Glomerular endothelial cell (primary cell): ENCODE data around the gene TMEM209. TPM values are rescaled to one million over a fixed set of nuclear protein-coding genes. Genes with fewer than 3 reads are reported as not detected.
"Not testable (repeated sequence)": the region's sequence is repeated elsewhere in the genome, so short reads cannot be mapped to it uniquely, and the experiment has no call there.

ENCODE experiments used
- DNase-seq: peaks from one replicate; pipeline ENCODE4 v3.0.0-alpha.2; 2011; ENCODE audit warnings: low read depth, low spot score; ENCODE audit errors: extremely low read depth
- total RNA-seq: library from RNA; depleted of rRNA; stranded (reverse); fragments of >200 nt; gene quantifications from 2 replicates; pipeline ENCODE4 v1.2.3, GENCODE V29; 2015

TMEM209 gene
- total RNA-seq, 1 donor from 2014 or later: 9.2 TPM

DNA sequence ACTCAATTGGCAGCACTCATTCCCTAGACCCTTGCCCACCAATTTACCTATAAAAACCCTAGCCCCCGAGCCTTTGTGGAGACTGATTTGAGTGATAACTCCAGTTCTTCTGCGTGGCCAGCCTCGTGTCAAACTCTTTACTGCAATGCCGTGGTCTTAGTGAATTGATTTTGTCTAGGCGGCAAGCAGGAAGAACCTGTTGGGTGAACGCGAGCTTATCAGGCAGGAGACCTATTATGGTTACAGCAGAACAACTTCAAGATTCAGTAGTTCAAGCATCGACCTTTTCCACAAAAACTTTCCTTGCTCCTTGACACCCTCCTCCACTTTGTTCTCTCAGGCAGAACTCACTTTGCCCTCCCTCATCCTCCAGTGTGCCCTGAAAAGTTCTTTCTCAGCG lies 14.7 kb upstream of the TMEM209 start:
- no peak for DNase-seq

DNA sequence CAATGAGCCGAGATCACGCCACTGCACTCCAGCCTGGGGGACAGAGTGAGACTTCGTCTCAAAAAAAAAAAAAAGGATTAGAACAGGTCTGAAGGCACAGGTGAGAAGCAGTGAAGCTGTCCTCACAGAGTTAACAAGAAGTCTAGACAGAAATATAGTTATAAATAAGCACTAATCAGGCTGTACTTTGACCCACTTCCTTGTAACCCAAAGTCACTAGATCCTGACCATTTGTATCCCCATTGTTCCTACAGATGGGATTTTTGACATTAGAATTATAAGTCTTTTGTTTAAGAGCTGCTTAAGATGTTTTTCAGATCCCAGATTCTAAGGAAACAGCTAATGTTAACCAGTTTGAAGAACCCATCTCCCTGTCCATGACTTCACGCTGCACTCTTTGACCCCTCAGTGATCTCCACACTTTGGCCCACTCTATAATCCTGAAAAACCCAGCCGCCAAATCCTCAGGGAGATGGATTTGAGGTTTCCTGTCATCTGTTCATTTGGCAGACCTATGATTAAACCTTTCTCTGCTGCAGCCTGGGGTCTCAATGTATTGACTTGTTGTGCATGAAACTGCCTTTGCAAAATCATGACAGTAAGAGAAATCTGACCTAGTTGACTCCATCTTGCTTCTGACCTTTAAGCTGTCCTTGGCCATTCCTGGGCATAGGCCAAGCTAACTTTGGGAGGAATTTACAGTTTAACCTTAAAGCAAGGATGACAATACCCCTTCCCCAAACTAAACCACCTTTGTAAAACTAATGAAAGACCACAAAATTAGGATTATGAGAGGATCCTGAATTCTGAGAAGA lies 13.8 kb upstream of the TMEM209 start:
- DNase-seq: no peak

DNA sequence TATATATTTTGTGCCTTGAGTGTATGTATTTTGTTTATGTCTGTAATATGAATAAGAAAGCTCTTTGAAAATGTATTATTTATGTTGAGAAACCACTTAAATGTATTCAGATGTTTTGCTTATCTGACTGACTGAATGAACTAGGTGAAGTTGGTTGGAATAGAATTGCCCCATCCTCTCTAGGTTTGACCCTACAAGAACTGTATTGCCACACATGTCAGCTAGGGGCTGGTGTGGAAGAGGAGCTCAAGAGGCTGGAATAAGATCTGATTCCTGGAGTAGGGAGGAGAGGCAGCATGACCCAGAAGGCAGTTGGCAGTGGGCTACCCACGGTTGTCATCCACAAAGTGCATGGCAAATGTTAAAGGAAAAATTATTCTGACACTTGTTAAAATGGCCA lies 11.5 kb upstream of the TMEM209 start:
- DNase-seq: no peak

DNA sequence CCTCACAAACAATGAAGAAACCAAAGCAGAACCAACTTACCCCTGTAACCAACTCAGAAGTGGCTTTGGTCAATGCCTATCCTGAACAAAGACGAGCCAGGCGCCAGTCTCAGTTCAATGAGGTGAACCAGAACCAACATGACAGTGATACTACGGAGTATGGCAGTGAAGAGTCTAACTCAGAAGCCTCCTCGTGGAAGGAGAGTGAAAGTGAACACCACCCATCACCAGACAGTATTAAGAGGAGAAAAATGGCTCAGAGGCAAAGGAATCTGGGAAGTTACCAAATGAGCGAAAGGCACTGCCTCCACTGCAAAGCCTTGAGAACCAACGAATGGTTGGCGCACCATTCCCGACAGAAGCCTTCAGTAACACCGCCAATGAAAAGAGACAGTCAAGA lies 10.8 kb upstream of the TMEM209 start:
- no peak for DNase-seq

DNA sequence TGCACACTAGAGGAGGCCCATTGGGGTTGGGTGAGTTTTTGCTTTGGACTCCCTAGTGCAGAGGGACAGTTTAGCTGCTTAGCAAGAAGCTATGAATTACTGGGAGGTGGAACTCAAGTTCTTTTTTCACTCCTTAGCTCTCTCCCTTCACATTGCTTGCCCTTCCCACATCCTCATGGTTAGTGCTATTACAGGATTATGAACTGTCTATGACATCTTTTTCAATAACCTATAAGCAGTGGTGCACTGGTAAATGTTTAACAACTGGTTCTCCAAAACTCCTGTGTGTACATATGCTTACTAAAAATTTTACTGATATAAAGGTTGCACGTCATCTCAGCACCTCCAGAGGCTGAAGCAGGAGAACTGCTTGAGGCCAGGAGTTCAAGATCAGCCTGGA lies 8.6 kb upstream of the TMEM209 start:
- no peak for DNase-seq

DNA sequence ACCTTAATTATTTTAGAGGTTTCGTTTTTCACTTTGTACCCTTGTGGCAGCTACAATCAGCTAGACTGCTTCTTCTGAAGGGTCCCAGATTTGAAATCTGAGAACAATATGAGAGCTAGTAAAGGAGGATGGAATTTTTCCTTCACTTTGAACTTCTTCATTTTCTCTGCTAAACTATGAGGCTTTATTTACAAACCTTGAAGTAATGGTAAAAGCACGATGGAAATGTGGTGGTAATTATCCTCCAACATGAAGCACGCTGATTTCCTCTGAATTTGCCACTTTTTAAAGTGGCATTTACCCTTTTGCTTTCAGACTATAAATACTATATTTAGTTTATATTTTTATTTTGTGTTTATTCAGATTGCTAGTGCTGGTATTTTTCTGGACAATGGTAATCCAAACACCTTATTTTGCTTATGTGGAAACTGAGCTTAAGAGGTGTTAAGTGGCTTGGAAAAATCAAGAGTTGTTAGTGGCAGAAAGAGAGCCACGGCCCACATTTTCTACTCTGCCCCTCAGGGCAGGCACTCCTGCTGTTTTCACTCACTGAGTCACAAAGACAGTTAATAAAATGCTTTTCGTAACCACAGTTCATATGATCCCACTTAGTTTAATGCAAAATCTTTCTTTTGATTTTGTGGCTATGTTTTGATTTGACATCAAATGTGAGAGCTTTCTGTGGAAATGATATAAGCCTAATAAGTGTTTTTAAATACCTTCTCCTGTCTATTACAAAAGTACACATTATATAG lies 5.2 kb upstream of the TMEM209 start:
- DNase-seq: no peak

DNA sequence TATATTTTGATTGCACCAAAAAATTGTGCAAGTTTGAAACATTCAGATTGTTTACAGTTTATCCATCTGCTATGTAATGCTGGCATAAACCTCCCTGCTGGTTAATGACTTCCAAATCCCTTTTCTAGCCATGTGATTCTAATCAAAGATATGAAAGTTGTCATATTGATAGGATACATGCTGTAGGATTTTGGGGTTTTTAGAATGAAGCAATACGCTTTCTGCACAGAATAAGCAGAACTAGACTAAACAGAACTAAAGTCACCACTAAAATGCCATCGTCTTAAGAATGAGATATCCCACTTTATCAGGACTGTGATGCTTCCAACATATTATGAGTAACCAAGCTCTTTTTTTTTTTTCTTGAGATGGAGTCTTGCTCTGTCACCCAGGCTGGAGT lies 3.3 kb upstream of the TMEM209 start:
- no peak for DNase-seq

DNA sequence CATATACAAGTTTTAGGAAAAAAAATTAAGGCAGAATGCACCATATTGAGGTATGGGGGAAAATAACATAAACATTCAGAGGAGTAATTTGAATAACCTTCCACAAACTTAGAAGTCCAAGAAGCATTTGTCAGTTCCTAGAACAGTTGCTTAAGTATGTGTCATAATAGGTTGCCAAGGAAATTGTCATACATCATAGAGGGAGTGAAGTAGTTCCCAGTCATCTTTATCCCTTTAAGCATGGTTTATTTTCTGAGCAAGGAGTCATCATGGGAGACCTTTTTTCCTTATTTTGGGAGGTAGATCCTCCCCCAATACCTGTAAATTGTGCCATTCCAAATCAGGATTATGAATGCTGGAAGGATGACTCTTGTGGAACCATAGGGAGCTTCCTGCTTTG lies 2.4 kb upstream of the TMEM209 start, which contains the start of gene SSMEM1:
TSS of gene SSMEM1 (plus strand) at position 219 of the 400 bp plus-strand sequence. CDS start at position 270, 51 bp downstream.
- no peak for DNase-seq

DNA sequence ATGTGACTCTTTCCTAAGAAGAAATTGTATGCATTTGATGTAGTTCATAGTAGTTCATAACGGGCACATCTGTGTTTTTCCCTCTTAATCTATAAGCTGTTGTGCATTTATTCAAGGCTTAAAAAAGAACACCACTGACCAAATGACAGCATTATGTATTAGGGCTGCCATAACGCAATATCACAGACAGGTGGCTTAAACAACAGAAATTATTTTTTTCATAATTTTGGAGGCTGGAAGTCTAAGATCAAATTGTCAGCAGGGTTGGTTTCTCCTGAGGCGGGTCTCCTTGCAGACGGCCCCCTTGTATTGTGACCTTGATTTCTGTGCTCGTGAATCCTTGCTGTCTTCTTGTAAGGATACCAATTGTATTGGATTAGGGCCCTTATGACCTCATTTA lies 1.8 kb upstream of the TMEM209 start:
- no peak for DNase-seq

DNA sequence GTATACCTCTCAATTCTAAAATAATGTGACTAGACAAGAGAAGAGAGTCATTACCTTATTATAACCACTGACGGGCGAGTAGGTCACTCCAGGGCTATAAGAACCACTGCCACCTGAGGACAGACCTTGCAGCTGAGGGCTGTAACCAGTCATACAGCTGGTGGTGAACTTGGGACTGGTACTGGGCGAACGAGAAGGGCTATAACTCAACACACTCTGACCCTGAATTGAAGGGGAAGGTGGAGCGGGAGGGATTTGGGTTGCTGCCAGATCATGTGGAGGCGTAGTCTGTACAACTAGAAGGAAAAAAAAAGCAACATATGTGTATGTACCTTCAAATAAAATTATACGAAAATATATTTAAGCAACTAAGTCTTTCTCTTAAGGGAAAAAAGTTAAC lies 3.4 kb downstream of the TMEM209 start:
- no peak for DNase-seq

DNA sequence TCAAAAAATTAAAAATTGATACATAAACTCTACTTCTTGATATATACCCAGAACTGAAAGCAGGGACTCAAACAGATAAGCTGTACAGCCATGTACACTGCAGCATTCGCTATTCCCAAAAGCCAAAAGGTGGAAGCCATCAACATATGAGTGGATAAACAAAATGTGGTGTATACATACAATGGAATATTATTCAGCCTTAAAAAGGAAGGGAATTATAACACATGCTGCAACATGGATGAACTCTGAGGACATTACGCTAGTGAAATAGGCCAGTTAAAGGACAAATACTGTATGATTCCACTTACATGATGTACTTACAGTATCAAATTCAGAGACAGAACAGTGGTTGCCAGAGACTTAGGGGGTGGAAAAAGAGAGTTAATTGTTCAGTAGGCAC lies 8.1 kb downstream of the TMEM209 start:
- DNase-seq: no peak

DNA sequence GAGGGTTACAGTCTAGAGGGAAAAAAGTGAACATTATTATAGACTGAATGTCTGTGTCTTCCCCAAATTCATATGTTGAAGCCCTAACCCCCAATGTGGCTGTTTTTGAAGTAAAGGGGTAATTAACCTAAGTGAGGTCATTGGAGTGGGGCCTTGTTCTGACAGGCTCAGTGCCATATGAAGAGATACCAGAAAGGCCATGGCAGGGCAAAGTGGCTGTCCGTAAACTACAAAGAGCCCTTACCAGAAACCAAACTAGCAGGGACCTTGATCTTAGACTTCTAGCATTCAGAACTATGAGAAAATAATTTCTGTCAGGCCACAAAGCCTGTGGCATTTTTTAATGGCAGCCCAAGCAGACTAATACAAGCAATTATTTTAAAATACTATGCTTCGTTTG lies 8.7 kb downstream of the TMEM209 start:
- DNase-seq: no peak

DNA sequence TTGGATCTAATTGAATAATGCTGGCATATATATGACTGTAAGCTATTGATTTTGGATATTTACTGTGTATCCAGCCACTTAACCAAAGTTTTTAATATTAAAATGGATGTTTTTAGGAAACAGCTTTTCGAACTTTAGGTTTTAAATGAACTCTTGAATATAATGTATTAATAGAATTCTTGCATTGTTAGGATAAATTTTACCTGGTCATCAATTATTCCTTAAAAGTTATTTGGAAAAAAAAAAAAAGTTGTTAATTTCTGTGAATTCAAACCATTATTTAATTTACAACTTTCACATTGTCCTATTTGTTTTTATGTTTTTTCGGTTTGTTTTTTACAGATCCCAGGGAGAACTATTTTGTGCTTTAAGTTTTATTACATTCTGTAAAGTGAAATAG lies 9.8 kb downstream of the TMEM209 start:
- DNase-seq: no peak

DNA sequence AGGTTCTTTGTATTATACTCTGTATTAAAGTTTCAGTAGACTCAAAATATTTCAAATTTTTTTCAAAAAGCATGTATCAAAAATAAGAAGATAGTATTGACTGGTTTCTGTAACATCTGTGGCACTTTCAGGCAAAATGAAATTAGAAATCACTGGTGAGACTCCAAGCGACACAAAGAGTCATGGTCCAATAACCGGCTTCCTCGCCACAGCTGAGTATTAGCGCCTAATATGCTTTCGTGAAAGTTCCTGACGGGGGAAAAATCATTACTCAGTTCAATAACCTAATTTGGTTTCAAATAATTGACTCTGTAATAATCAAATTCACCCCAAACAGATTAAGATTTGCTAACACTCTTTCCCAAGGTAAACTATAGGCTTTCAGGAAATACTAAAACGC lies 13.4 kb downstream of the TMEM209 start:
- no peak for DNase-seq

DNA sequence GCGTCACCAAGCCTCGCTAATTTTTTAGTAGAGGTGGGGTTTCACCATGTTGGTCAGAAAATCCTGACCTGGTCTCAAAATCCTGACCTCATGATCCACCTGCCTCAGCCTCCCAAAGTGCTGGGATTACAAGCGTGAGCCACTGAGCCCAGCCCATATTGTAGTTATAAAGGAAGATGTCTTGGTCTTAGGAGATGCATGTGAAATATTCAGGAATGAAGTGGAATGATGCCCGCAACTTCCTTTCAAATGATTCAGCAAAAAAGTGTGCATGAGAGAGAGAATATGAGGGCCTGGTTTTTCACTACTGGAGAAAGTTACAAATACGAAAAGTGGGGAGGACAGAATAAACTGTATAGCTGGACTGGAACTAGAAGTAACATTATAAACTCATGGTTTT lies 15.9 kb downstream of the TMEM209 start:
- no peak for DNase-seq

DNA sequence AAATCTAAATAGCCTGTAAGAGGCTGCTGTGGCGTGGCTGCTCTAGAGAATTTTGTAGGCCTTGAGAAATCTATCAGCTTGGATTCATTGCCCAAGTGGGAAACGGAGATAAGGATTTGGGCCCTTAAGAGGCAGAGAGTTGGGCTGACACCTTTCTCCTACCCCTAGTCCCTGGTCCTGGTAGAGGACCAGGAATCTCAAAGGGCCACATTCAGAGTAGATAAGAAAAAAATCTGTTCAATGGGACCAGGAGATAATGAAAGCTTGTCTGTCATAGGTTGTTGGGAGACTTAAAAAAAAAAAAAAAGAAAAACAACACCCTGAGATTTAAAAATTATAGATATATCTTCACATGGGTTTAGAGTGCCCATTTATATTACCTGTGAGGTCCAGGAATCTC lies 17.8 kb downstream of the TMEM209 start:
- no peak for DNase-seq

DNA sequence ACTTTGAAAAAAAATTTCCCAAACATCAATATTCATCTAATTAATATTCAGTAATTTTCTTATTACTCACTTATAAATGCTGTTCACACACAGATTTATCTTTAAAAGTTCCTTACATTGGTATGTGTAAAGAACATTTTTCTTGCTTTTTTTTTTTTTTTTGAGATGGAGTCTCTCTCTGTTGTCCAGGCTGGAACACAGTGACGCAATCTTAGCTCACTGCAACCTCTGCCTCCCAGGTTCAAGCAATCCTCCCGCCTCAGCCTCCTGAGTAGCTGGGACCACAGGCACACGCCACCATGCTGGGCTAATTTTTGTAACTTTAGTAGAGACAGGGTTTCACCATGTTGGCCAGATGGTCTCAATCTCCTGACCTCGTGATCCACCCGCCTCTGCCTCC lies 20.9 kb downstream of the TMEM209 start:
- DNase-seq: not testable (repeated sequence)

DNA sequence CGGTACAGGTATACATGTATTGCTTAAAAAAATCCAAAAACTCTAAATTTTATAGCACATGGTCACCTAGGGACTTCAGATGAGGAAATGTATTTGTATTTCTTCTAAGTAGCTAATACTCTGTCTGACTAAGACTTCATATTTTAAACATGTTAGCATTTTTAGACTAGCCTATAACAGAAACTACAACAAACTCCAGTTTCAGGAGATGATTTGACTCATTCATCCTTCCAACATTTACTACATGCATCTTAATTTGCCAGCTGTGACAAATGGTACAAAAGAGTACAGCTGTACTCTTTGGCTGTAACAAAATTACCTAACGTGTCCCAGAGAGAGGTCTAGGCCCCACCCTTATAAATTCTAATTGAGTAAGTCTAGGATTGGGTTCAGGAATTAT lies 22.2 kb downstream of the TMEM209 start:
- no peak for DNase-seq

DNA sequence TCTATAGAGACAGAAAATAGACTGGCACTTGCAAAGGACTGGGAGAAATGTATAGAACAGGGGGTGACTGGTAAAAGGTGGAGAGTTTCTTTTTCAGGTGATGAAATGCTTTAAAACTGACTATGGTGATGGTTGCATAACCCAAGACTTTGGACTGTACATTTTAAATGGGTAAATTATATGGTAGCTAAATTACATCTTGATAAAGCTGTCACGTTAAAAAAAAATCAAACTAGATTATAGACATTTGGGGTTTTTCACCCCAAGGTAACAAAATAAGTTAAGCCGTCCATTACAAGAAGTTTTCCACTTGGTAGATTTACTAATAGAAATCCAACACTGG lies 24.0 kb downstream of the TMEM209 start:
- no peak for DNase-seq

DNA sequence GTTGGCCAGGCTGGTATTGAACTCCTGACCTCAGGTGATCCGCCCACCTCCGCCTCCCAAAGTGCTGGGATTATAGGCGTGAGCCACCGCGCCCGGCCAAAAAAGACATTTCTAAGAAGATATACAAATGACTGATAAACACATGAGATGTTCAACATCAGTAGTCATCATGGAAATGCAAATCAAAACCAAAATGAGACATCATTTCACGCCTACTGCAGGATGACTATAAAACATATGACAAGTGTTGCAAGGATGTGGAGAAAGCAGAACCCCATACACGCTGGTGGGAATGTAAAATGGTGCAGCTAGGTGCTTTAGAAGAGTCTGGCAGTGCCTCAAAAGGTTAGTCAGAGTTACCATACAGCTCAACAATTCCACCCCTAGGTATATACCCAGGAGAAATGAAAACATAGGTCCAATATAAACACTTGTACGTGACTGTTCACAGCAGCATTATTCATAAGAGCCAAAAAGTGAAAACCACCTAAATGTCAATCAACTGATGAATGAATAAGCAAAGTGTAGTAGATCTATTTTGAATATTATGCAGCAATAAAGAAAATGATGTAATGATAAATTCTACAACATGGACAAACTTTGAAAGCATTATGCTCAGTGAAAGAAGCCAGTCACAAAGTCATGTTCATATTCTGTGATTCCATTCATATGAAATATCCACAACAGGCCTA lies 24.5 kb downstream of the TMEM209 start:
- no peak for DNase-seq

DNA sequence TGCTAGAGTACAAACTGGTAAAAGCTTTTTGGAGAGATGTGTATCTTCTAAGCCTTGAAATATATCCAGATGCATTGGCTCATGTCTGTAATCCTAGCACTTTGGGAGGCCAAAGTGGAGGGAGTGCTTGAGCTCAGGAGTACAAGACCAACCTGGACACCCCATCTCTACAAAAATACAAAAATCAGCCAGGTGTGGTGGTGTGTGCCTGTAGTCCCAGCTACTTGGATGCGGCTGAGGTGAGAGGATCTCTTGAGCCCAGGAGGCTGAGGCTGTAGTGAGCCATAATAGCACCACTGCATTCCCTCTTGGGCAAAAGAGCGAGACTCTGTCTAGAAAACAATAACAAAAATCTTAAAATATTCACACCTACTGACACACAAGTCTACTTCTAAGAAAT lies 25.6 kb downstream of the TMEM209 start:
- no peak for DNase-seq

DNA sequence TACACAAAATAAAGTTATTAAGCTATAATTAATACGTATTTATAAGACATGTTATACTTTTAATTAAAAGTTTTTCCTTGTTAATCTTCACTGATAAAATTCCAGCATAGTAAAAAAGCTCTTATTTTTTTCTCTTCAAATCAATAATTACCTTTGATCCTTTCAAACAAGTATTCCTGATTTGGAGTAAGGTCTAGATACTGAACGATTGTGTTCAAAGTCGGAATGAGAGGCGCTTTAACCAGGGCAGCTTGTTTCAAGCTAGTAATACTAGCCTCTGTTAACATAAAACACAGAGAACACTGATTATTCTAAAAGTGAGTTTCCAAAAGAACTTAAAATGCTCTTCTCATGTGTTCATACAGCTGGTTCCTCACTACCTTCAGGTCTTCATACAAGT lies 27.0 kb downstream of the TMEM209 start:
- no peak for DNase-seq
